ENCODE data around the gene HSPB7.
"Not testable (repeated sequence)": the region's sequence is repeated elsewhere in the genome, so short reads cannot be mapped to it uniquely, and the experiment has no call there.

The HSPB7 gene

GRCh38 chr1:16017461-16018303 lies at the start of gene HSPB7:
Gene HSPB7, minus strand, starts transcription at chr1:16018043. Its CDS starts 80 bp downstream, at chr1:16017963.
- in situ Hi-C loops (cut with MboI; ENCODE audit: low sequenced_read_pairs), result no loop called here

DNA sequence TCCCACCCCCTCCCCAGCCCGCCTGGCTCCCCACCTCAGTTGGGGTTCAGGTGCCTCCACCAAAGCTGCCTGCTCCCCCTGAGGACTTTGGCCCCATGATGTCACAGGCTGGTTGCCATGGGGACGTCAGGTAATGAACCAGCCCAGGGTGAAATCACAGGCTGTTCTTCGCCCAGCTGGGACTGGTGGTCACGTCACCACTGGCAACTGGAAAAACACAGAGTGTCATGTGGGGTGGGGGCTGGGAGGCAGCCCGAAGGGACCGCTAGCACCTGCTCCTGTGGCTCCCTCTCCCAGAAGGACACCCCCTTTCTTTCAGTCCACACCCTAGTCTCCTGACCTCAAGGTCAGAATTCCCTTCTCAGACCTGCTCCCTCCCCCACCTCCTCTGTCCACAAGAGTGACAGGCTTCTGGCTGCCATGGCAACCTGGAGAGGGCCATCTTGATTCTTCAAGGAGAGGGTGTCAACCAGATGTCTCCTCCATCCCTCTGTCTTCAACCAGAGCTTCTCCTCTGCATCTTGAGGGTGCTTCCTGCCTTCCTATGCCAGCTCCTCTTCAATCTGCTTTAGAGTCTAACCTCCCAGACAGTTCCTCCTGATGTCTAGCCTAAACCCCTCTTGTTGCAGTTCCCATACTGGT lies 49.4 kb upstream of the HSPB7 start:
- in situ Hi-C loops (cut with MboI; ENCODE audit: low sequenced_read_pairs), result no loop called here

GRCh38 chr1:16066245-16066644 lies 48.4 kb upstream of the HSPB7 start:
- in situ Hi-C loops (cut with MboI; ENCODE audit: low sequenced_read_pairs), result no loop called here

DNA sequence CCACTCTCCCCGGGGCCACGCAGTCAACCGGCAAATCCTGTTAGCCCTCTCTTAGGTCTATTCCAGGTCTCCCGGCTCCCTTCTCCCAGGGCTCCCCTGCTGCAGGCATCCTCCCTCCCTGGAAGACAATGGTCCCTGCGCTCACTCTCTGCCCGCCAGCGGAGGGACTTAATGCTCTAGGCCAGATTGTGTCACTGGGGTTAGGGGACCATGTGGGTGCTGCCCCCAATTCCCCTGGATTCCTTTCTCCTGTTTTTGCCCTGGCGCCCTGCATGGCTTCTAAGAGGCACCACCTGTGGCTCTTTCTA lies 47.4 kb upstream of the HSPB7 start:
- in situ Hi-C loops (cut with MboI; ENCODE audit: low sequenced_read_pairs), result no loop called here

DNA sequence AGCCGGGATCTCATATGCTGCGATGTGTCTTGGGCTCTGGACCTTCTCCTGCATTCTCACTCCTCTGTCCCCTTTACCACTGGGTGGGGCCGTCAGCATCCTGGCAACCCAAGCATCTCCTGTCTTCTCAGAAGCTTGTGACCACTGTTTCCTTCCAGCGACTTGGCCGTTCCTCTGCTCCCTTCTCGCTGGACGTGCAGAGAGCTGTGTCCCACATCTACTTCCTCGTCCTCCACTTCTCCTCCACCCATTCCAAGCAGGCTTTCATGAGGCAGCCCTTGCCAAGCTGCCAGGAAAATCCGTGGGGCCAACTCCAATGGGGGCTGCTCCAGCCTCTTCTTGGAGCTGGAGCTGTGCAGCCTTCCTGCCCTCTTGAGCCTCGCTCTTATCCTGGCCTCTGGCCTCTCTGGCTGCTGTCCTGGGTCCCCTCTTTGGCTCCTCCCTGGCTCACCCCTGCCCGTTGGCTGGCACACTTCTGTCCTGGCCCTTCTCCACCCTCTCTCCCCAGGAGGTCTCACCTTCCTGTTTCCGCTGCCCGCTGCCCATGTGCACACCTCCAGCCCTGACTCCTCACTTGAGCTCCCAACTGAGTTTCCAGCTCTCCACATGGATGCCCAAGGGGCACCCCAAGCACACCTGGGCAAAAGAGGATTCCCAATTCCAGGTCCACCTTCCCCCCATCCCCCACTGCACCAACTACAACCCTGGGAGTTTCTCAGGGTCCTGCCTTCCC lies 46.9 kb upstream of the HSPB7 start:
- in situ Hi-C loops (cut with MboI; ENCODE audit: low sequenced_read_pairs), result no loop called here

DNA sequence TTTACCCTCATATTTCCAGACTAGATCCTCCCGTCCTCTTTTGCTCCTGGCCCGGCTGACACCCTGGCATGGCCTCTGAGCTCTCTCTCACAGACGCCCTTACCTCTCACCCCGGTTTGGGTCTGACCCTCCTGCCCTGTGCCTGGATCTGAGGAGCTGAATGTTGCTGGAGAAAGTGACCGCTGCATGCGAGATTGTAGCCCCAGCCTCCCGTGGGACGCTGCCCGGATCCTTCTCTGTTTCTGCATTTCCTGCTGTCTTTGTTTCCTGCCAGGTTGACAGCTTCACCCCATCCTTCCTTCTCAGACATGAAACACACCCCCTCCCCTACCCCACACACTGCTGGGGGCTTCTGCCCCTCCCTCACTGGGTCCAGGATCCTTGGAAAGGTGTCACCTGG lies 46.1 kb upstream of the HSPB7 start:
- in situ Hi-C loops (cut with MboI; ENCODE audit: low sequenced_read_pairs), result no loop called here

DNA sequence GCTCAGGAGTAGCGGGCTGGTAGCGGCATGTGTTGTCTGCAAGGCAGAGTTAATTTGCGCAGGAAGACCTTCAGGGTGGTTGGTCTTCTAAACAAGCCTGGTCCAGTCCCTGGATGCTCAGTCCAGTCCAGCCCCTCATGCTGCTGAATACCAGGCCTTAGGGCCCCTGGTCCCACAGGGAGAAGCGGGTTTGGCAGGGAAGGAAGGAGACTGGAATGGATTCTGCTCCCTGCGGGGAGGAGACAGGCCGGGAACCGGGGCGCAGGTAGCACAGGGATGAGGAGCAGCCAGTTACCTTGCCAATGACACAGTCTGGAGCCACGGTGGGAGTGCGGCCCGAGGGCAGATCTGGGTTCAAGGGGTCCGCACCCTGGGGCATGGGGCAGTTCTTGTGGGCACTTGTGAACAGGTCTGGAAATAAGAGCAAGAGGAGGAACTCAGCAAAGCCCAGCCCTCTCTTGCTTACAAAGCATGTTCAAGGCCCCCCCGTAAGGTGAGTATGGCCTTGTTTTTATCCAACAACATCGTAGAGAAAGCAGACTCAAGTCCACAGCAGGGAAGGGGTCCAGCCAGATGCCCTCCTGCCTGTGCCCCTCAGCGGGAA lies 45.5 kb upstream of the HSPB7 start:
- in situ Hi-C loops (cut with MboI; ENCODE audit: low sequenced_read_pairs), result no loop called here

GRCh38 chr1:16062687-16063075 lies 44.8 kb upstream of the HSPB7 start:
- in situ Hi-C loops (cut with MboI; ENCODE audit: low sequenced_read_pairs), result not testable (repeated sequence)

GRCh38 chr1:16061989-16062686 lies 44.3 kb upstream of the HSPB7 start:
- in situ Hi-C loops (cut with MboI; ENCODE audit: low sequenced_read_pairs), result not testable (repeated sequence)

DNA sequence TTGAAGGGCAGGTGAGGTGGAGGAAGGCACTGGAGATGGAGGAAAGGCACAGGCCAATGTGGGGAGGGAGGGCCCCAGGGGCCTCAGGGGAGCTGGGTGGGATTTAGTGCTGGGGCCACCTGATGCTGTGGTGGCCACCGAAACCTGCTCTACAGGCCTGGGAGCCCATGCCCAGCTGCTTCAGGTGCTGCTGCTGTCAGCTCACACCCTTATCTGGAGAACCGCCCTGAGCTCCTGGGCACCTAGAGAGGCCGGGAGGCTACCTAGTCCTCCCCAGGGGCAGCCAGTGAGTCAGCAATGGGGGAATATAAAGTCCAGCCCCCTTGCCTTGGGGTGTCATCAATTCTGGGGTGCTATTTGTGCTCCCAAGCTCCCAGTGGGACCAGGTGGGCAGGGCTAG lies 43.4 kb upstream of the HSPB7 start:
- in situ Hi-C loops (cut with MboI; ENCODE audit: low sequenced_read_pairs), result no loop called here

DNA sequence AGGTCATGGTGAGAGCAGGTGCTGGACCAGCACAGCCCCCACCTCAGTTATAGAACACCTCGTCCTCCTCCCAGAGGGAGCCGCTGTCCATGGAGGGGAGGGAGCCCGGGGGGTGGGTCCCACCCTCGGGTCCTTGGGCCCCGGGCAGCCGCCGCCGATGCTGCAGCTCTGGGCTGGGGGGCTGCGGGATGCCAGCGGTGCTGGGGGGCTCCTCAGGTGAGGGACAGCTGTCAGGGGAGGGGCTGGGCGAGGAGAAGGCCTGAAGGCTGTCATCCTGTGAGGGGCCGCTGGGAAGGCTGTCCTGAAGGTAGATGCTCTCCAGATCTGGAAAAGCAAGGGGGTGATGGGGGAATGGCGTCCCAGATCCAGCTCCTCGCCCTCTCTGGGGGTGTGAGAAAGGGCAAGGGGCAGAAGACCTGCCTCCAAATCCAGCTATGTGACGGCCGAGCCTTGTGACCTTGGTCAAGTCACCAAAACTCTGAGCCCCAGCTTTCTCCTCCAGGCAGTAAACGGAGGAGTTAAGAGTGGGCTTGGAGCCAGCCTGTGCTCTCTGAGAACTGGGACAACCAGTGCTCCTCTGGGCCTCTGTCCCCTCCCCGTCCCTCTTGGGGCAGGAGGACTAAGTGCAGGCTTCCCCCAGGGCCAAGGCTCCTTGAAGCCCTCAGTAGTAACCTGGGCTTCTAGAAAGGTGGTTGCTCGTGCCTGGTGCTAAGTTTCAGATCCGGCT lies 40.7 kb upstream of the HSPB7 start:
- in situ Hi-C loops (cut with MboI; ENCODE audit: low sequenced_read_pairs), result not testable (repeated sequence)

- in situ Hi-C loops (cut with MboI; ENCODE audit: low sequenced_read_pairs), result not testable (repeated sequence)
Observed at GRCh38 chr1:16057314-16057915, 39.6 kb upstream of the HSPB7 start.

GRCh38 chr1:16056521-16056912 lies 38.7 kb upstream of the HSPB7 start:
- in situ Hi-C loops (cut with MboI; ENCODE audit: low sequenced_read_pairs), result not testable (repeated sequence)

- in situ Hi-C loops (cut with MboI; ENCODE audit: low sequenced_read_pairs), result no loop called here
Observed at GRCh38 chr1:16055613-16056520, 38.0 kb upstream of the HSPB7 start.

DNA sequence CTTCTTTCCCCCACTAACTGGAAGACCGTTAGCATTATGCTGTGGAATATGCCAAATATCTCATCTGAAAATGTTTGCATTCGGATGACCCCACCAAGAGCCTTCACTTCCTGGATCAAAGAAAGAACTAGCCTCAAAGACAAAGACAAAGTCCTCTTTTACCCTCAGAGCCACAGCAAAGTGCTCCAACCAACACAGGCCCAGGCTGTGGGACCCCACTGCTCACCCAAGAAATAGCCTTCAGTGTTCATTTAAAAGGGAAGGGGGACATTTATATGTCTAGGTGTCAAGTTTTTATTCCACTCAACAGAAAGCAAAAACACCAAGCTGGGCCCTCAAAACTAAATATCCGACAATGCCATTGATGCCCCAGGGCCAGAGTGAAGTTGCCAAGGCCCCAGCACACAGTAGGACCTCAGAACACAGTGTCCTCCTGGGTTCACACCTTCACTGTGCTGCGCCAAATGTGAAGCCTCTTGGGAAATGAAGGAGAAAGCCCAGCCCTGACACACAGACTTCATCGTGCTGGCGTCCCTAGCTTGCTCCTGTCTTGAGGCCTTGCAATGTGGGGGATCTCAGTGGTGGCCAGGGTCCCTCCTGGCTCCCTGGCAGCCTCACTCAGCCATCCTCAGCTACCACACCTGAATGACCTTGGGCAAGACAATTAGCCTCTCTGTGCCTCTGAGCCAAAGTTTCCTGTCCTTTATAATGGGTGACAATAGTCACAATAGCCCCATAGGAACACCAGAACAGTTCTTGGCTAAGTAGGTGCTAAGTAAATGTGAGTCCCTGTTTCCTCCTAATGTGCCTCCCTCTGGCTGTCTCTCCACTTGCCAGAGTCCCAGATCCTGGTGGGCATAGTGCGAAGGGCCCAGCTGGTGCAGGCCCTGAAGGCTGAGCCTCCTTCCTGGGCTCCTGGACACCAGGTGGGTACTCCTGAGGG lies 37.0 kb upstream of the HSPB7 start:
- in situ Hi-C loops (cut with MboI; ENCODE audit: low sequenced_read_pairs), result no loop called here

DNA sequence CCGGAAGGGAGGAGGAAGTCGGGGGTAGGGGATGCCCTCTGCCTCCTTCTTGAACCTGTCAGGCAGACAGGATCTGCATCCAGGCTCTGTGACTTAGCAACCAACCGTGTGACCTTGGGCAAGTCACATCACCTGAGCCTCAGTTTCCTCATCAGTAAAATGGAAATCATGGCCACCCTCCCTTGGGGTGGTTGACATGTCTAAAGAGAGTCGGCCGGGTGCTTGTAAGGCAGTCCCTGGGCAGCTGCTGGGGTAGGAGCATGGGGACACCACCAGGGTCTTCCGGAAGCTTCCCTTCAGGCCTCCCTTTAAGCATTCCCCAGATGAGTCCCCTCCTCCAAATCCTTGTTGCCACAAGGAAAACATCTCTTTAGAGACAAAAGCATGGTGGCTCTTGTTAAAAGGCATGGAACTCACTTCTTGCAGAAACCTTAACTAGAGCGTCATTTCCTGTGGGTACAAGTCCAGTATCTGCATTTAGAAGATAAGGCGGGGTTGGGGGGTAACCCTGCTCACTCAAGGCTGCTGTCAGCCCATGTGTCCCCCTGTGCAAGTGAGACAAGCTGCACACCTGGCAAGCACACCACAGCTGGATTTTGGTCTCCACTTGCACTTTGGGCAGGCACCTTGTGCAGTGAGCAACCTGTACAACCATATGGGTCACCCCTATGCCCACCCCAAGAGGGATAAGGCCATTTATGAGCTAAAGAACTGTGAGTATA lies 36.1 kb upstream of the HSPB7 start:
- in situ Hi-C loops (cut with MboI; ENCODE audit: low sequenced_read_pairs), result no loop called here

DNA sequence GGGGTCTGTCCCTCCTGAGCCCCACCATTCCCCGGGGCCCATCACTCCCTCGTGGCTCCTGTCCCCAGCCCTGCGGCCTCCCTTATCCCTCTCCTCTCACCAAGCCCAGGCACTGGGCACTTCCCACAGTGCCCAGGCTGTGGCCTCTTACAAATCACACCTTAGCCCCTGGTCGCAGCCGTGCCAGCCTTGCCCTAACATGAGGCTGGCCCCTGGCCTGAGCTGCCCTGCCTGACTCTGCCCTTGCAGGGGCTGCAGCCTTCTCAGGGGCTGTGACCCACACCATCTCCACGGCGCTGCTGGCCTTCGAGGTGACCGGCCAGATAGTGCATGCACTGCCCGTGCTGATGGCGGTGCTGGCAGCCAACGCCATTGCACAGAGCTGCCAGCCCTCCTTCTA lies 34.1 kb upstream of the HSPB7 start:
- in situ Hi-C loops (cut with MboI; ENCODE audit: low sequenced_read_pairs), result not testable (repeated sequence)
